Measurements from ENCODE around the gene KRAS.

- TF ChIP-seq CTCF (conservative IDR thresholded peaks at IDR 0.05; ENCODE audit: low read depth, low read length) (no peak), POLR2A (IDR thresholded peaks at IDR 0.05; ENCODE audit: low read depth, low read length) (no peak), CEBPB (IDR thresholded peaks at IDR 0.05; ENCODE audit: low read depth, low read length) (no peak), RCOR1 (IDR thresholded peaks at IDR 0.05; ENCODE audit: insufficient replicate concordance, low read length) (no peak), RAD21 (IDR thresholded peaks at IDR 0.05; ENCODE audit: low read length) (no peak), MAFK (IDR thresholded peaks at IDR 0.05; ENCODE audit: low read depth, low read length) (no peak), BHLHE40 (IDR thresholded peaks at IDR 0.05; ENCODE audit: low read depth, low read length) (no peak), MXI1 (IDR thresholded peaks at IDR 0.05; ENCODE audit: borderline replicate concordance, low read depth, low read length) (no peak), ELK1 (IDR thresholded peaks at IDR 0.05; ENCODE audit: borderline replicate concordance, low read depth, low read length) (no peak)
These were observed 19.0 kb upstream of the KRAS start for GRCh38 chr12:25269701-25270100.
